Stomach (tissue), 9 donors: ENCODE measurements around the gene FGF12. TPM values are rescaled to one million over a fixed set of nuclear protein-coding genes. Genes with fewer than 3 reads are reported as not detected.

ENCODE experiments used
- DNase-seq, 2 donors: peaks; one replicate each; pipeline versions ENCODE4 v3.0.0 to v3.0.0-alpha.2; 2013 to 2019
- H3K27ac ChIP-seq, 5 donors: fragments of 200-600 bp in 4 of 5; sonication (generic) in 4 of 5; one replicate each; pipeline ENCODE4 v1.5.1; 2013 to 2019; ENCODE audit warnings: mild to moderate bottlenecking in 1 of 5, moderate library complexity in 1 of 5
- H3K27me3 ChIP-seq, 3 donors: fragments of 200-600 bp; sonication (generic); one replicate each; pipeline ENCODE4 v1.5.1; 2017 to 2019; ENCODE audit warnings: mixed run types in 1 of 3
- H3K36me3 ChIP-seq, 4 donors: fragments of 200-600 bp; sonication (generic); 1 replicate in 3 of 4; 2 replicates in 1 of 4; pipeline ENCODE4 v1.5.1; 2016 to 2019
- H3K4me1 ChIP-seq, 4 donors: fragments of 200-600 bp; sonication (generic); one replicate each; pipeline ENCODE4 v1.5.1; 2016 to 2019
- H3K4me3 ChIP-seq, 4 donors: fragments of 200-600 bp; sonication (generic) in 3 of 4; one replicate each; pipeline ENCODE4 v1.5.1; 2016 to 2019; ENCODE audit warnings: mild to moderate bottlenecking in 1 of 4
- H3K9me3 ChIP-seq, 4 donors: fragments of 200-600 bp; sonication (generic); one replicate each; pipeline ENCODE4 v1.5.1; 2016 to 2019
- CTCF ChIP-seq, 7 experiments: fragments of 450-650 bp in 4 of 7; fragments of 200-600 bp in 3 of 7; sonication (generic) in 3 of 7; IDR thresholded peaks; one replicate each; pipeline ENCODE4 v1.5.1; 2016 to 2019; ENCODE audit warnings: antibody characterized with exemption in 7 of 7, control low read depth in 2 of 7, mild to moderate bottlenecking in 1 of 7
- EP300 ChIP-seq: sonication (generic); formaldehyde crosslinking; IDR thresholded peaks from one replicate; pipeline ENCODE4 v1.6.1; 2017; ENCODE audit warnings: antibody characterized with exemption
- POLR2A ChIP-seq, 4 donors: fragments of 450-650 bp; IDR thresholded peaks; one replicate each; pipeline ENCODE4 v1.6.1; 2016; ENCODE audit warnings: antibody characterized with exemption in 4 of 4, control low read depth in 2 of 4, mild to moderate bottlenecking in 1 of 4, moderate library complexity in 1 of 4
- POLR2AphosphoS5 ChIP-seq, 3 donors: sonication (generic); formaldehyde crosslinking; IDR thresholded peaks; one replicate each; pipeline ENCODE4 v1.6.1; 2016; ENCODE audit warnings: antibody characterized with exemption in 3 of 3
- WGBS, 5 donors: extraction: QIAGEN DNeasy Blood & Tissue Kit in 3 of 5; methylation state at CpG; one replicate each; pipeline versions ENCODE4 v1.1.5 to v1.1.7; 2013 to 2018; 5-methylcytosine and 5-hydroxymethylcytosine counted together
- intact Hi-C: fragments of 100-400 bp; cut with DNase I; formaldehyde crosslinking; loops from one replicate; pipeline ENCODE4 v1.15.1; 2023; ENCODE audit warnings: low total_unique reads
- polyA plus RNA-seq, 3 donors: library from polyadenylated mRNA; stranded (reverse); fragments of 200-250 nt; gene quantifications; one replicate each; pipeline ENCODE4 v1.2.3, GENCODE V29; 2013
- total RNA-seq, 5 donors: library from RNA; depleted of rRNA; stranded (reverse); fragments of >200 nt; gene quantifications; one replicate each; pipeline versions ENCODE4 v1.1.0 to v1.2.3, GENCODE V29; 2014 to 2016
- donor health status: healthy with polysubstance abuse.
- donor health status: Bipolar disorder and iron deficiency.
- donor health status: healthy.

FGF12 gene
- total and polyA plus RNA-seq, 8 donors: 0.45 to 5.0 (median 0.88) TPM; not detected in 1

GRCh38 chr3:192496905-192497587 lies 230.3 kb downstream of the FGF12 start:
- DNase-seq: no peak
- Histone ChIP-seq H3K4me1 (no peaks in the 10 kb centered on the region), H3K36me3 (no peaks in the 10 kb centered on the region), H3K27ac (no peak overlapping the region), H3K9me3 (no peaks in the 10 kb centered on the region), H3K27me3 (no peaks in the 10 kb centered on the region), H3K4me3 (no peak overlapping the region)
- TF ChIP-seq CTCF (IDR thresholded peaks at IDR 0.05) (no peak), EP300 (no peak), POLR2AphosphoS5 (IDR thresholded peaks at IDR 0.05) (no peak), POLR2A (IDR thresholded peaks at IDR 0.05) (no peak)
- intact Hi-C loops: no loop called here
- WGBS, 5 donors: 63 to 77% (median 72%) methylated on average over 7 of the region's 7 CpGs

GRCh38 chr3:192494174-192494573 lies 233.2 kb downstream of the FGF12 start:
- Histone ChIP-seq H3K27ac (no peak overlapping the region), H3K4me1 (no peaks in the 10 kb centered on the region), H3K36me3 (no peaks in the 10 kb centered on the region), H3K9me3 (no peaks in the 10 kb centered on the region), H3K4me3 (no peak overlapping the region), H3K27me3 (no peaks in the 10 kb centered on the region)
- peak in 1 of 2 donors; percentile 35 for DNase-seq
- intact Hi-C loops: no loop called here
- TF ChIP-seq EP300 (no peak), POLR2AphosphoS5 (IDR thresholded peaks at IDR 0.05) (no peak), POLR2A (IDR thresholded peaks at IDR 0.05) (no peak), CTCF (IDR thresholded peaks at IDR 0.05) (no peak)
- 46 to 74% (median 72%) methylated on average over 1 of the region's 1 CpG for WGBS, 5 donors

GRCh38 chr3:192490720-192491119 lies 236.6 kb downstream of the FGF12 start:
- 84 to 91% (median 85%) methylated on average over 4 of the region's 4 CpGs for WGBS, 5 donors
- no peak overlapping the region for H3K4me3 ChIP-seq
- no peak overlapping the region for H3K27ac ChIP-seq
- H3K9me3 ChIP-seq: no peaks in the 10 kb centered on the region
- no peaks in the 10 kb centered on the region for H3K4me1 ChIP-seq
- intact Hi-C loops: no loop called here
- H3K36me3 ChIP-seq: no peaks in the 10 kb centered on the region
- H3K27me3 ChIP-seq: no peaks in the 10 kb centered on the region
- TF ChIP-seq POLR2AphosphoS5 (IDR thresholded peaks at IDR 0.05) (no peak), CTCF (IDR thresholded peaks at IDR 0.05) (no peak), POLR2A (IDR thresholded peaks at IDR 0.05) (no peak), EP300 (no peak)
- DNase-seq: no peak

GRCh38 chr3:192489579-192489978 lies 237.8 kb downstream of the FGF12 start:
- Histone ChIP-seq H3K27me3 (no peaks in the 10 kb centered on the region), H3K27ac (no peak overlapping the region), H3K4me1 (no peaks in the 10 kb centered on the region), H3K4me3 (no peak overlapping the region), H3K36me3 (no peaks in the 10 kb centered on the region), H3K9me3 (no peaks in the 10 kb centered on the region)
- intact Hi-C loops: no loop called here
- WGBS, 5 donors: 59 to 80% (median 72%) methylated on average over 2 of the region's 2 CpGs
- DNase-seq: no peak
- TF ChIP-seq POLR2AphosphoS5 (IDR thresholded peaks at IDR 0.05) (no peak), CTCF (IDR thresholded peaks at IDR 0.05) (no peak), POLR2A (IDR thresholded peaks at IDR 0.05) (no peak), EP300 (no peak)
